ENCODE measurements around the gene TMEM141.

DNA sequence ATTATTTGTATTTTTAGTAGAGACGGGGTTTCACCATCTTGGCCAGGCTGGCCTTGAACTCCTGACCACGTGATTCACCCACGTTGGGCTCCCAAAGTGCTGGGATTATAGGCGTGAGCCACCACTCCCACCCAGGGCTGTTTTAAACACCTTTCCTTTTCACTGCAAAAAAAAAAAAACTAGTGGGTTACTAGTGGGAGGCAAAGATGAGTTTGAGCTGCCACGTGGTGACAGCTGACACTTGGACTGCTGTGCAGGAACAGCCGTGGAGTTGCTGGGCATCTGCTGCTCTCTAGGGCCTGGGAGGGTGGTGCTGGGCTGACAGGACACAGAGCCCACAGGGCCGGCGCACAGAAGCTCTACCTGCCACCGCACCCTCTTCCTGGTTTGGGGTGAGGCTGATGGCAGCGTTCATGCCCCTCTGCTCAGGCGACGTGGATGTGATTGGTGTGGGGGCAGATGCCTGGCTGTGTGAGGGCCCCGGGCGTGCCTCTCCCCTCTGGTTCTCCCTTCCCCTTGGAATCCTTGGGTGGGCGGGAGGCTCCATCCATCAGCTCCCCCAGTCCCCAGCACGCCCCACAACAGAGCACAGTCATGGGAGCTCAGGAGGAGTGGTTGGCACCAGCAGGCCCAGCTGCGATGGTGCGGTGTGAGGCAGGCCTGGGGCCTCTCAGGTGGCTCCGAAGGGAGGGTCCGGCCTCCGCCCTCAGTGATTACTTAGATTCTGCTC is 33.5 kb downstream of the TMEM141 start:
- TF ChIP-seq, protein P1, sequence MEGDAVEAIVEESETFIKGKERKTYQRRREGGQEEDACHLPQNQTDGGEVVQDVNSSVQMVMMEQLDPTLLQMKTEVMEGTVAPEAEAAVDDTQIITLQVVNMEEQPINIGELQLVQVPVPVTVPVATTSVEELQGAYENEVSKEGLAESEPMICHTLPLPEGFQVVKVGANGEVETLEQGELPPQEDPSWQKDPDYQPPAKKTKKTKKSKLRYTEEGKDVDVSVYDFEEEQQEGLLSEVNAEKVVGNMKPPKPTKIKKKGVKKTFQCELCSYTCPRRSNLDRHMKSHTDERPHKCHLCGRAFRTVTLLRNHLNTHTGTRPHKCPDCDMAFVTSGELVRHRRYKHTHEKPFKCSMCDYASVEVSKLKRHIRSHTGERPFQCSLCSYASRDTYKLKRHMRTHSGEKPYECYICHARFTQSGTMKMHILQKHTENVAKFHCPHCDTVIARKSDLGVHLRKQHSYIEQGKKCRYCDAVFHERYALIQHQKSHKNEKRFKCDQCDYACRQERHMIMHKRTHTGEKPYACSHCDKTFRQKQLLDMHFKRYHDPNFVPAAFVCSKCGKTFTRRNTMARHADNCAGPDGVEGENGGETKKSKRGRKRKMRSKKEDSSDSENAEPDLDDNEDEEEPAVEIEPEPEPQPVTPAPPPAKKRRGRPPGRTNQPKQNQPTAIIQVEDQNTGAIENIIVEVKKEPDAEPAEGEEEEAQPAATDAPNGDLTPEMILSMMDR (IDR thresholded peaks at IDR 0.05; ENCODE audit: low read depth, low read length): no peak
- TF ChIP-seq MYC (IDR thresholded peaks at IDR 0.05; ENCODE audit: low read depth, low read length): no peak
- no peak for TF ChIP-seq POLR2A (IDR thresholded peaks at IDR 0.05; ENCODE audit: extremely low read depth, insufficient read length)

All from NB4 (cell line).